GM21529 (cell line): ENCODE measurements around the gene AGPAT1.
A peak's percentile ranks its signal among the peaks of the same experiment; 100 is the strongest.
"Not testable (repeated sequence)": the region's sequence is repeated elsewhere in the genome, so short reads cannot be mapped to it uniquely, and the experiment has no call there.

Experiments used
- ATAC-seq: cut with Tn5 transposase; IDR thresholded peaks from one replicate; pipeline ENCODE4 v1.9.1; 2021; ENCODE audit not compliant: unreplicated experiment

AGPAT1 gene, protein sequence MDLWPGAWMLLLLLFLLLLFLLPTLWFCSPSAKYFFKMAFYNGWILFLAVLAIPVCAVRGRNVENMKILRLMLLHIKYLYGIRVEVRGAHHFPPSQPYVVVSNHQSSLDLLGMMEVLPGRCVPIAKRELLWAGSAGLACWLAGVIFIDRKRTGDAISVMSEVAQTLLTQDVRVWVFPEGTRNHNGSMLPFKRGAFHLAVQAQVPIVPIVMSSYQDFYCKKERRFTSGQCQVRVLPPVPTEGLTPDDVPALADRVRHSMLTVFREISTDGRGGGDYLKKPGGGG

DNA sequence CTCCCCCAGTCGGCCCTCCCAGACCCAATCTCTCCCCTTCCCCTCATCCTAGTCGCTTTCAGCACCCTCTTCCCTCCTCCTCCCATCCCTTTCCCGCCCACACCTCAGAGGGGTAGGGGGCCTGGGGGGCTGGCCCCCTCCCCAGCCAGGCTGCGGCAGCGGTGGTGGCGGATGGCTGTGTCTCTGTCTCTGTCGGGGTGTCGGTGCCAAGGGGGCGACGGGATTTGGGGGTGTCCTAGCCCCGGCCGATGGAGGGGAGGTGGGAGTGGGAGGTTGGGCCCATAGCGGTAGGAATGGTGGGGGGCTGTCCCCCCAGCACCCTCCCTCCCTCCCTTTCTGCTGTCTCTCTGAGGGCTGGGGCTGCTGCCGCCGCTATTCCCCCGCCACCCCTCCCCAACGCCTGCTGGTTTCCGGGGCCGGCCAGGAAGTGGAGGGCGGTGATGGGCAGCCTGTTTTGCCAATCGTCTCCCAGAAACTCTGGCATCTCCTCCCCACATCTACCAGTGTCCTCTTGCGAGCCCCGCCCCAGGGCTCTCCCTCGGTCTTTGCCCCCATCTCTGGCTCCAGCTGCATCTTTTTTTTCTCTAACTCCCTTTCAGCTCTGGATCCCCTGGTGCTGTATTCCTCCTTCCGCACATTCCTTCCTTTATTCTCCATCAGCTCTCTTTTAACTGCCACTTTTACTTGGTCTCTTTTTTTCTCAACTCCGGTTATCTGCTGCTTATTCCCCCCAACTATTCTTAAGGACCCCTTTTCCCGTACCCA is at the start of gene AGPAT1:
Gene AGPAT1 (minus strand): TSS at position 374 of the 765 bp plus-strand sequence. CDS start 4,588 bp downstream, outside the sequence.
- peak; percentile 47 for ATAC-seq

DNA sequence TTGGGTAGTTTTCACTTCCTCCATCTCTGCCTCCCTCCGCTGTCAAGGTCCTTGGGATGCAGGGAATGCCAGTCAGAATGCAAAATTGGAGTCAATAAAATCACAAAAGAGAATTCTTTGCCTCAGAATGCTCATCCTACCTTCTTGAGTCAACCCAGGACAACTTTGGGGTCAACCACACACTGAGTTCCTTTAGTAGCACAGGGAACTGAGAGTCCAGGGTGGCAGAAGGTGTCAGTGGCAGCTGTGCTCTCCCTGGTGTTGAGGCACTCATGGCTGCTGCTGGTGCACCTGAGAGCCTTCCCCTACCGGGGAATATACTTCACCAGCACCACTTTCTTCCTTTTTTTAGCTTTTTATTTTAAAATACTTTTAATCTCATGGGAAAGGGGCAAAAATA is 48.8 kb upstream of the AGPAT1 start:
- no peak for ATAC-seq

DNA sequence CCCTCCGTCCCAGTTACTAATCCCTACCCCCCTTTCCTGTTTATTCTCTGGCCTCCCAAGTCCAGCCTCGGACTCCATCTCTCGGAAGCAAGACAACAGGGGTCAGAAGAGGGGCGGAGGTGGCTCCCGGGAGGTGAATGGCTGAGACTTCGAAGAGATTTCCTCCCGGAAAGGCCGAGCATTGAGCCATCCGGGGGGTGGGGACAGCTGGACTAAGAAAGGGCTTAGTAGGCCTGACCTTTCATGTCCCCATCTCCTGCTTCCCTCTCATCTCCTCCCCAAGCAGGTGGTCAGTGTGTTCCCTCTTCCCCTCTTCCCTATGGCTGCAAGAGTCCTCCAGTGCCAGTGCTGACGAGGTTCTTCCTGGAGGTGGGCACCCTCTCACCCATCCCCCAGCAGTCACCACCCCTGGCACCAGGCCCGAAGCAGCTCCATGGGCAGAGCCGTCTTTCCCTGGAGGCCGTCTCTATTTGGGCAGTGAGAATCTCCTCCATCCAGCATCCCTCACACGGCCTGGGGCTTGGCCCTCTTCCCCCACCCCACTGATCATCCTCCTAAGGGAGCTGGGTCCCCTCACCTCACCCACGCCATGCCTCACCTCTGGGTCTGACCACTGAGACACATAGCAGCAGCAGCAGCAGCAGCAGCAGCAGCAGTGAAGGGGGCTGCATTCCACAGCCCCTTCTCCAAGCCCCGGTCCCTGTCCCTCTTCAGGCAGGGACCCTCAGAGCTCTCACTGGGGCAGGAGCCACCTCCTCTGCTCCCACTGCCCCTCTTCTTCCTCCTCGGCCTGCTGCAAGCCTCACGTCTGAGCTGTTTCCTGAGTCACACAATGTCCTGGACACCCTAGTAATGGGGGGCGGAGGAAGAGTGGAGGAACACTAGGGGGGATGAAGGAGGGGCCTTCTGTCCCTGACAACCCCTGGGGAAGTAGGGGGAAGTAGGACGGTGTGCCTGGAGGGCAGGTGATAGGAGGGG is 47.7 kb upstream of the AGPAT1 start, which contains the start of gene NOTCH4:
Gene NOTCH4 (minus strand): TSS at position 810 of the 978 bp plus-strand sequence. CDS start 139 bp downstream, at position 671.
- ATAC-seq = no peak

DNA sequence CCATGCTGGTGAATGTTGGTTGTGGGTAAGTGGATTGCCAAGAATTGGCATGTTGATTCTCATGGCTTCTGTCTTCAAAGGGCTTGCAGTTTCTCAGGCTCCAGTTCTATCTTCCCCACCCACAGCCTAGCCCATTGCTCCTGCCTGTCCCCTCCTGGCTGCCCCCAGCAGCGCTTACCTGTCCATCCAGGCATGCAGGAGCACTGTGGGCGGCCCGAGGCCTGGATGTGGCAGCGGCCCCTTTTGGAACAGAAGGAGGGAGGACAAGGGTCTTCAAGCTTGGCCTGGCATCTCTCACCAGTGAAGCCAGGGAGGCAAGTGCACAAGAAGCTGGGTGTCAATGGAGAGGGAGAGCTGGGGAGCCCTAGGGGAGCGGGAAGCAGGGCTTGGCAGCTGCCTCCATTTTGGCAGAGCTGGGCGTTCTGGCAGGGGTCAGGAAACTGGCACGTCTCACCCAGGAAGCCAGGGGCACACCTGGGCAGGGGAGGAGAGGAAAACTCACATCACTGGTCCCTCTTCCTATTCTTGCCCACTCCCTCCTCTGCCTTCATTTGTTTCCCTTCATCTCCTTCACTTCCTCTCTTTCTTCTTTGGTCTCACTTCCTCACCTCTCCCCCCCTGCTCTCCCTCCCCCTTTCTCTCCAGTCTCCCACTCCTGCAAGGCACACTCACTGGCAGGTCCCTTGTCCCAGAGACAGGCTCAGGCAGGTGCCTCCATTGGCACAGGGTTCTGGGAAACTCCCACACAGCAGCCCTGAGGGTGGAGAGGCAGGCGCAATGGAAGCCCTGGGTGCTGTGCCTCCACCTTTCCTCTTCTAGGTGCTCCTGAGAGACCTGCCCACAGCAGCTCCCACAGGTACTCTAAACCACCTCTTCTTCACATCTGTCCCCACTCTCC is 46.7 kb upstream of the AGPAT1 start:
- no peak for ATAC-seq

DNA sequence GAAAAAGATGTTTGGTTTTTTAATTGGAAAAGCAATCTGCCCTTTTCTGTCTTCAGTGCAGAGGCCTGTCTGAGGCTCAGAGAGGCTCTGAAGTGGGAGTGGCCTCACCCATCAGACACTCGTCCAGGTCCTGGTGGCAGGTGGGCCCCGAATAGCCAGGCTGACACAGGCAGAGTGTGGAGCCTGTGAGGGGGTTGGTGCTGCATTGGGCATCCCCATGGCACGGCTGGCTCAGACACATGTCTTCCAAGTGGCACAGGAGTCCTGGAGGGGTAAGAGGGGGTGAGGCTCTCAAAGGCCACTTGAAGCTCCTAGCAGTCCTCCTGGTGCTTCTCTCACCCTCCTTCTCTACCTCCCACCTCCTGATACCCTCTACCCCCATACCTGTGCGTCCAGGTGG is 44.1 kb upstream of the AGPAT1 start:
- no peak for ATAC-seq

DNA sequence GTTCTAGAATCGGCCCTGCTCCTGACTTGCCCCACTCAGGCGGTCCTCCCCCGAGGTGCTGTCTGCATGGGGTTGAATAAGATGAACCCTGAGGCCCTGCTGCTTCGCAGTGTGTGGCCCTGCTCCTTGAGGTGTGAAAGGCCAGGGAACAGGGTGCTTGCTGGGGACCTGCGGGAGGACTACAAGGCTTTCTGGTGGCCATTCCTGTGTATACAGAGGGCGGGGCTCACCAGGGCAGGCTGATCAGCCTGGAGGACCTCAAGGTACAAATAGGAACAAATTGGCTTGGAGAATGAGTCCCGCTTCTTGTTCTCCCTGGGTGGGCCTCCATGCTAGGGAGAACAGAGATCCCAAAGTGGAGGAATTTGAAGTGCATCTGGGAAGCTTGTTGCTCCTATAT is 42.3 kb upstream of the AGPAT1 start:
- no peak for ATAC-seq

DNA sequence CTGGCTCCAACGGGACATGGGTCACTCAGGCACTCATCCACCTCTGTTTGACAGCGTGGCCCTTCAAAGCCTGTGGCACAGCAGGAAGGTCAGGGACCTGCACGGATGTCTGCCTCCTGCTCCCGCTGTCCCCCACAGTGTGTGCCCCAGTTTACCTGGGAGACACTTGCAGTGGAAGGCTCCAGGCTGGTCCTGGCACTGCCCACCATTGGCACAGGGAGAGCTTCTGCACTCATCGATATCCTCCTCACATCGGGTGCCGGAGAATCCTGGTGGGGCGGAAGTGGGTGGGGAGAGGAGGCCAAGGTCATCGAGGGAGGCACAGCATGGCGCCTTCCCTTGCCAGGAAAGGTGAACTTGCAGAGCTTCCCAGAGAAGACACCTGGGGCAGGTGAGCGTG is 41.1 kb upstream of the AGPAT1 start:
- ATAC-seq = no peak

DNA sequence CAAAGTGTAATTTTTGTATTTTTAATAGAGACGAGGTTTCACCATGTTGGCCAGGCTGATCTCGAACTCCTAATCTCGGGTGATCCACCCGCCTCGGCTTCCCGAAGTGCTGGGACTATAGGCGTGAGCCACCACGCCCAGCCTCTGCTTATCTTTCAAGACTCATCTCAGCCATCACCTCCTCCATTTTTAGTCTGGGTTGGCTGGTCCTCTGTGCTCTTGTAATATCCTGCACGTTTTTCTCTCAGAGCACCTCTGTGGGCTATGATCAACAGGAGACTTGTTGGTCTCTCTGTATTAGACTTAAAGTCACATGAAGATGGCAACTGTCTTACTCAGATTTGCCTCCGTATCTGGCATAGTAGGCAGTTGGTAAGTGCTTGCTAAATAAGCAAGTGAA is 40.4 kb upstream of the AGPAT1 start:
- no peak for ATAC-seq

DNA sequence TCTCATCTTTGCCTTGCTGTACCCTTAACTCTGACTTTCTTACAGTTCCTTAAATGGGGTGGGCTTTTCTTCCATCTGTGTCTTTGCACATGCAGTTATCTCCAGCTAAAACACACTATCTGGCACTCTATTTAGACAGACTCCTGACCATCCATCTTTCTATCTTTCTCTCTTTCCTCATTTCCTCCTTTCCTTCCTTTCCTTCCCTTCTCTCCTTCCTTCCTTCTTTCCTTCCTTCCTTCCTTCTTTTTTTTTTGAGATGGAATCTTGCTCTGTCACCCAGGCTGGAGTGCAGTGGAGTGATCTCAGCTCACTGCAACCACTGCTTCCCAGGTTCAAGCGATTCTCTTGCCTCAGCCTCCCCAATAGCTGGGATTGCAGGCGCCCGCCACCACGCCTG is 39.7 kb upstream of the AGPAT1 start:
- no peak for ATAC-seq

DNA sequence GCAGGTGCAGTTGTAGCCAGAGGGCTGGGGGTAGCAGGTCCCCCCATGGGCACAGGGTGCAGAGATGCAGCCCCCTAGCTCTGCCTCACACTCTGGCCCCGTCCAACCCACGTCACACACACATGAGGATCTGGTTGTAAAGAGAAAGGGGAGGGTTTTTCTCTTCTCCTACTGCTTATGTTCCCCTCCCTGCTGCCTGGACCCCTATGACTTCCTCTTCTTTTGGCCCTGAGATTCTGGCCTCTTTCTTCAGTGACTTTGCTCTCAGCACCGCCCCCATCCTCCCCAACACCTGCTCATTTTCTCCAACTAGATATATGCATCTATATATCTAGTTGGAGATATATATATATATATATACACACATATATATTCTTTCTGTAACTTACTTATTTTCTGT is 38.2 kb upstream of the AGPAT1 start:
- ATAC-seq = no peak

DNA sequence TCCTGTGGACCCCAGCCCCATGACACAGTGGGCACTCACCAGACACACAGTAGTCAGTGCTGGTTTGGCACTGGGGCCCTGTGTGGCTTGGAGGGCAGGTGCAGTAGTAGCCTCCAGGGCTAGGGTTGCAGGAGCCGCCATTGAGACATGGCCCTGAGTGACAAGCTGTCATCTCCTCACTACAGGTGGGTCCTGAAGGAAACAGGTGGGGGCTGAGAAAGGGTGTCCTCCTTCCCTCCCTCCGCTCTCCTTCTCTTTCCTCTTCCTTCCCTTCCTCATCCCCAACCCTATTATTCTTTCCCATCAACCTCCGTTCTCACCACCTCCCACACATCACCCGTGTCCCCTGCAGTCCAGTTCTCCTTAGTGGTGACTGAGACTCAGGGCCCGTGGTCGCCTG is 37.8 kb upstream of the AGPAT1 start:
- ATAC-seq = no peak

DNA sequence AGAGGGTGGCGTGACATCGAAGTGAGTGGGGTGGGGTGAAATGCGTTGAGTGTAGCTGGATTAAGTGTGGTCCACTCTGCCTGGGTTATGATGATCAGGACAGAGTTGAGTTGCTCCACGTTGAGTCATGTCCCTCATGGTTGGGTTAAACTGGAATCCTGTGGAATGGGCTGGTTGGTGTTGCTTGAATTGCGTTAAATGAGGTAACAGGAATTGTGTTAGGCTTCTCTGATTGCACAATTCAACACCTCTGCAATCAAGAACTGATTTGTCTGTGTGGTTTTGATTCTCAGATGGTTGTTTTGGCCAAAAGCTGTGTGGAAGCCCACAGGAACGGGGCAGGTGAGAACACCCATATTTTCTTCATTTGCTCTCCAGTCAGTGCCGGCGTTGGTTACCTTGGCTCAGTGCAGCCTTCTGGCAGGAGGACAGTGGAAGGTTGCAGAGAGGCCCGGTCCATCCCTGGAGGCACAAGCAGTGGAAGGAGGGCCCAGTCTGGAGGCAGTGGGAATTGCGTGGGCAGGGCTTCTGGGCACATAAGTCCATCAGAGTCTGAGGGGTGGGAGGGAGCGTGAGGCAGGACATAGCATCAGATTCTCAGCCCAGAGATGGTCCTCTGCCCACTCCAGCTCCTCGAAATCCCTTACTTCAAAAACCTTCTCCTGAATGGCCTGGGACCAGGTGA is 36.3 kb upstream of the AGPAT1 start:
- no peak for ATAC-seq

DNA sequence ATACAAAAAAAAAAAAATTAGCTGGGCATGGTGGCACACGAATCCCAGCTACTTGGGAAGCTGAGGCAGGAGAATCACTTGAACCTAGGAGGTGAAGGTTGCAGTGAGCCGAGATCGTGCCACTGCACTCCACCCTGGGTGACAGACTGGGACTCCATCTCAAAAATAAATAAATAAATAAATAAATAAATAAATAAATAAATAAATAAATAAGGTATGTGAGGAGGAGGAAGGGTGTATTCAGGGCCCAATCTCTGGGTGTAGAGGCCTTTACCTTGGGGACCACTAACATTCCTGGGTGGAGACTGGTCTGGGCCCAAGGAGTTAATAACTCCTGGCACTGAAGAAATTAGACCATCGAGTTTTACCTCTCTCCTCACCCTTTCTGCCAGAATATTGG is 35.5 kb upstream of the AGPAT1 start:
- not testable (repeated sequence) for ATAC-seq

DNA sequence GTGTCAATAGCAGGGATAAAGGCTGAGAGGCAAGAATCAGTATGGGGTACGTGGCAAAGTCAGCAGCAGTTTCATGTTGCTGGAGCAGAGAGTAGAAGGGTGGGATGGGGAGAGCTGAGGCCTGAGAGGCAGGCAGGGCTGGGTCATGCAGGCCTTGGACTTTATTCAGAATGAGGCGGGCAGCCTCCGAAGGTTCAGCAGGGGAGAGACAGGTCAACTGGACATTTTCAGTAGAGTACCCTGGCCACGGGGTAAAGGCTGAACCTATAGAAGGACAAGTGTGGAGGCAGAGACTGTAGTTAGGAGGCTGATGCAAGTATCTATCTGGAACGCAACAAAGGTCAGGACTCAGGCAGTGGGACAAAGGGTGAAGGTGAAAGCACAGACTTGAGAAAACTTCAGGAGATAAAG is 34.3 kb upstream of the AGPAT1 start:
- no peak for ATAC-seq

DNA sequence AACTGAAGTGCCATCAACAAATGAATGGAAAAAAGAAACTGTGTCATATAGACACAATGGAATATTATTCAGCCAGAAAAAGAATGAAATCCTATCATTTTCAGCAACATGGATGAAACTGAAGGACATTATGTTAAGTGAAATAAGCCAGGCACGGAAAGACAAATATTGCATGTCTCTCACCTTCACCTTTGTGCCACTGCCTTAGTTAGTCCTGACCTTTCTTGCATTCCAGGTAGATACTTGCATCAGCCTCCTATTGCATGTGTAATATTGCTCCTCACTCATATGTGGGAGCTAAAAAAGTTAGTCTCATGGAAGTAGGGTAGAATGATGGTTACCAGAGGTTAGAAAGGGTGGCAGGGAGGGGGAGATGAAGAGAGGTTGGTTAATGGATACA is 33.1 kb upstream of the AGPAT1 start:
- ATAC-seq = no peak

DNA sequence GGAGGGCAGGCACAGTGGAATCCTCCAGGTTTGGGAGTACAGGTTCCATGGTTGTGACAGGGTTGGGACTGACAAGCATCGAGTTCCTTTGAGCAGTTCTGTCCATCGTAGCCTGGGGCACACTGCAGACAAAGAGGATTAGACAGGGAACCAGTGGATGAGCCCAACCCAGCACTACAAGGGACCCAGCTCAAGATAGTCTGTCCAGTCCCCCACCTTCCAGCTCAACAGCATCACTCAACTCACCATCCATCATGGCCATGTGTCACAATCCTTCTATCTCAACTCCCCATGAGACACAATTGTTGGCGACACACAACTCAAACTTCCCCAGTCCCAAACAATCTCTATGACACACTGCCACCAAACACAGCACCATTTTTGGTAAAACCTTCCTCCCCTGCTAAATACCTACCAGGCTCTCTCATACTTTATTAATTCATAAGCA is 28.4 kb upstream of the AGPAT1 start:
- no peak for ATAC-seq

DNA sequence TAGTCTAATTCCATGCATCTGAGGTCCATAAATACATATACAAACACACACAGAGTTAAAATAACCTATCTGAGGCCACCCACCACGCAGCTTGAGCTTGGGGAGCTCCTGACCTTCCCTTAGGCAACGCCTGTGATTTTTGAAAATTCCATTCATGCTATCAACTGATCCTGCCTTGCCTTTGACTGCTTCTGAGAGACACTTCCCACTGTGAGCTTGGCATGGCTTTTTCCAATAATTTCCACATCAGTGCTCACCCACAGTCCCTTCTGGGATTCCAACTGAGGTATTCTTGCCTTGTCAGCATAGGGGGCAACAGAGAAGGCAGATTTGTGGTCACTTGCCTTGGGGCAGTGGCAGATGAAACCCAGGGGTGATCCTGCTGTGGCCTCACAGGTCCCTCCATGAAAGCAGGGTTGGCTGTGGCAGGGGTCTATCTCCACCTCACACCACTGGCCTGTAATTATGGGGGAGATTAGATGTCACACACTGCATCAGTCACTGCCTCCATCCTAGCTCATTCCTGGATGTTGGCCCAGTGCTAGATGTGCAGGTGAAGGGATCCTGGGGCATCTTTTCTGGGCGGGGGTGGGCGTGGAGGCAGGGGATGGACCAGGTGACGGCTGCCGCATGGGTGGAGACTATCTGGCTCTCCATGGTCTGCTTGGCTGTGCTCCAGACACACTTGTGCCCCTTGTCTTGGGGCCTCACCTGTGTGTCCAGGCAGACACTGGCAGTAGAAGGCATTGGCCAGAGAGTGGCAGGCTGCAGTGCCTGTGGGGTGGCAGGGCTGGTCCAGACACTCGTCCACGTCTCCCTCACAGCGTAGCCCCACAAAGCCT is 27.8 kb upstream of the AGPAT1 start:
- ATAC-seq = no peak

DNA sequence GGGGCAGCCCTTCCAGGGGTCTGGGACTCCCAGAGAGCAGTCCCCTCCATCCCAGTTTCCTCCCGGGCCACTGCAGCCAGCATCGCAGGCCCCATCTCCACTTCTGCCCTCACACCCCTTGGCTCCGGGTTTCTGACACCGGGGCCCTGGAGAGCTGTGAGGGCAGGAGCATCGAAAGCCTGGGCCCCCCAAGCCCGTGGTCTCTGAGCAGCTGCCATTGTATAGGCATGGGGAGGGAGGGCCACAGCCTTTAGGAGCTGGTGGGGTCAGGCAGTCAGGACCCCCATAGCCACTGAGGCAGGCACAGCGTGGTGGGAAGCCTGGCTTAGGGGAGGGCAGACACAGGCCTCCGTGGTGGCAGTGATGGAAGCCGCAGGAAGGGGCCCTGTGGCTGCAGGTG is 26.3 kb upstream of the AGPAT1 start:
- no peak for ATAC-seq
